Nephron (organoid): ENCODE results near the gene TBXAS1.

Experiments
- H3K27ac Mint-ChIP-seq, 3 experiments: 2 replicates each; pipeline ENCODE4 v1.8.0; 2020; ENCODE audit warnings: mixed read lengths in 3 of 3, mild to moderate bottlenecking in 2 of 3, moderate library complexity in 1 of 3
- H3K27me3 Mint-ChIP-seq: 2 replicates; pipeline ENCODE4 v1.8.0; 2021; ENCODE audit warnings: low read depth, mild to moderate bottlenecking, moderate library complexity, mixed read lengths
- H3K36me3 Mint-ChIP-seq: 2 replicates; pipeline ENCODE4 v1.8.0; 2020; ENCODE audit warnings: low read depth, mixed read lengths
- H3K4me1 Mint-ChIP-seq: 2 replicates; pipeline ENCODE4 v1.8.0; 2020; ENCODE audit warnings: mixed read lengths
- H3K4me3 Mint-ChIP-seq, 3 experiments: 2 replicates each; pipeline ENCODE4 v1.8.0; 2020; ENCODE audit warnings: mild to moderate bottlenecking in 3 of 3, mixed read lengths in 3 of 3, moderate library complexity in 2 of 3
- H3K9me3 Mint-ChIP-seq: 2 replicates; pipeline ENCODE4 v1.8.0; 2020; ENCODE audit warnings: mixed read lengths
- TF ChIP-seq, protein P1 (sequence below), 3 experiments: fragments of 200-600 bp; sonication (generic); IDR thresholded peaks; one replicate each; pipeline ENCODE4 v1.5.0; 2021; ENCODE audit warnings: antibody characterized with exemption in 3 of 3; ENCODE audit not compliant: unreplicated experiment in 3 of 3

Gene TBXAS1

DNA sequence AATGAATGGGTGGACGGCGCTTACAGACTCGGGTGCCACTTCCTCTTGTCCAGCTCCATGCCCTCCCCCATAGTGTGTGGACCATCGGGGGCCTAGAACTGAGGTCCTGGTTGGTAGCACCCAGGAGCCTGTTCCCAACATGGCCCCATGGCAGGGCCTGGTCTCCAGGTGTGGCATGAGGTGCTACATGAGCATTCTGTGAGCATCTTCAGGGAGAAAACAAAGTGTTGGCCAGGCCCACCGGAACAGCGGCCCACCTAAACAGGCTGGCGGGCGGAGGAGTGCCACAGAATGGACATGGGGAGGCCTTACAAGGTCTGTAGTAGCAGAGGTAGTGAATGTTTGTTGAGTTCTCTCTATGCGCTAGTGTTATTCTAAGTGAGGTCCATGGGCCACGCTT is 156.7 kb downstream of the TBXAS1 start:
- Mint-ChIP-seq H3K36me3 (no peaks in the 10 kb centered on the region), H3K27me3 (no peaks in the 10 kb centered on the region), H3K27ac (no peak overlapping the region), H3K9me3 (no peaks in the 10 kb centered on the region), H3K4me3 (no peak overlapping the region), H3K4me1 (peaks cover 7% of the 10 kb centered on the region)
- TF ChIP-seq, protein P1, sequence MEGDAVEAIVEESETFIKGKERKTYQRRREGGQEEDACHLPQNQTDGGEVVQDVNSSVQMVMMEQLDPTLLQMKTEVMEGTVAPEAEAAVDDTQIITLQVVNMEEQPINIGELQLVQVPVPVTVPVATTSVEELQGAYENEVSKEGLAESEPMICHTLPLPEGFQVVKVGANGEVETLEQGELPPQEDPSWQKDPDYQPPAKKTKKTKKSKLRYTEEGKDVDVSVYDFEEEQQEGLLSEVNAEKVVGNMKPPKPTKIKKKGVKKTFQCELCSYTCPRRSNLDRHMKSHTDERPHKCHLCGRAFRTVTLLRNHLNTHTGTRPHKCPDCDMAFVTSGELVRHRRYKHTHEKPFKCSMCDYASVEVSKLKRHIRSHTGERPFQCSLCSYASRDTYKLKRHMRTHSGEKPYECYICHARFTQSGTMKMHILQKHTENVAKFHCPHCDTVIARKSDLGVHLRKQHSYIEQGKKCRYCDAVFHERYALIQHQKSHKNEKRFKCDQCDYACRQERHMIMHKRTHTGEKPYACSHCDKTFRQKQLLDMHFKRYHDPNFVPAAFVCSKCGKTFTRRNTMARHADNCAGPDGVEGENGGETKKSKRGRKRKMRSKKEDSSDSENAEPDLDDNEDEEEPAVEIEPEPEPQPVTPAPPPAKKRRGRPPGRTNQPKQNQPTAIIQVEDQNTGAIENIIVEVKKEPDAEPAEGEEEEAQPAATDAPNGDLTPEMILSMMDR (IDR thresholded peaks at IDR 0.05; ENCODE audit: unreplicated experiment in 3 of 3), result no peak

- peaks cover 20% of the 10 kb centered on the region for H3K4me1 Mint-ChIP-seq
- H3K36me3 Mint-ChIP-seq, result no peaks in the 10 kb centered on the region
- TF ChIP-seq, protein P1 (IDR thresholded peaks at IDR 0.05; ENCODE audit: unreplicated experiment in 3 of 3), result peak in 1 of 3 experiments; percentile 20
- no peaks in the 10 kb centered on the region for H3K27me3 Mint-ChIP-seq
- peak overlapping the region in 2 of 3 experiments; percentile 9 to 10 for H3K27ac Mint-ChIP-seq
- H3K4me3 Mint-ChIP-seq, result no peak overlapping the region
- no peaks in the 10 kb centered on the region for H3K9me3 Mint-ChIP-seq
These were observed 158.8 kb downstream of the TBXAS1 start for GRCh38 chr7:139987691-139988516.

DNA sequence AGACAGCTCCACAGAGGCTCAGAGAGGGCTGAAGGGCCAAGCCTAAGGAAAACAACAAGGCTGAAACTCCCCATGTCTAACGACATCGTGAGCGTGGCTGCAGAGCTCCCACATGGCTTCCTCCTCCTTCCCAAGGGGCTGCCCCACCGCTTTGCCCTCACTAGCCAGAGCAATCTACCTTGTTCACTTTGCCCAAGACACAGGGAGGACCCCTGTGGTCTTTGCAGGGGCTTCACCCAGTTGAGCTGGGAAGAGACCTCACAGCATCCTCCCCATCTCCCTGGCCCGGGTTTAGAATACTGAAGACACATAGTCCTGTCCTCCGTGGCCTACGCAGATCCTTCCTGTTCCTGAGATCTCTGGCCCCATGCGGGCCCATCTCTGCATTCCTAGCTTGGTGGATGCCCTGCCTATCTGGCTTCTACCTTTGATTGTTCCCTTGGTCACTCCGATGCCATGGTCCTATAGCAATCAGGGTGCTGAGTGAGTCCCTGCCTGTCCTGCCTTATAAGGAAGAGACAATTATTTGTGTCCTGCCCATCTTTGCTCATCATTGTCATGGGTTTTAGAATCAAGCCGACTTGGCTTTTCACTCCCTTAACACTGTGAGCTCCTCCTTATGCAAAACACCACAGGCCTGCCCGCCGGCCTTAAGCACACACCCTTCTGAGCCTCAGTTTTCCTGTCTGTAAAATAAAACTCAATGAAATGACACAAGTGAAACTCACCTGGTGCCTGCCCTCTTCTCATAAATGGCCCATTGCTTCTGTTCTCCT is 160.5 kb downstream of the TBXAS1 start:
- TF ChIP-seq, protein P1 (IDR thresholded peaks at IDR 0.05; ENCODE audit: unreplicated experiment in 3 of 3), result no peak

DNA sequence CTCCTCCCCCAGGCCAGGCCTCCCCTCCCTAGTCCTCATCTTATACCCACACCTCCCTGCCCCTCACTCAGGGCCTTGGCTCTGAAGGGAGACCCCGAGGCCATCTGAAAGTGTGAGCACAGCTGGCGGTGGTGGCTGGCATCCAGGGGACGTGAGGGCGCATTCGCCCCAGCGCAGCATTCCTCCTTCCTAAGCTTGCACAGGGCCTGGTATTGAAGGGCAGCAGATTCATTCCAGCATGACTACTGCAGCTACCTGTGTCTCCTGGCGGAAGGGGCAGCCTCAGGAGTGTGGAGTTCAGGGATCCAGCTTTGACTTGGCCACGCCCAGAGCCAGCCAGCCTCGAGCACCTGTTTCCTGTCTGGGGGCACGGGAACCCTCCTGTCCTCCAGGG is 161.1 kb downstream of the TBXAS1 start:
- Mint-ChIP-seq H3K36me3 (no peaks in the 10 kb centered on the region), H3K27ac (peak overlapping the region in 2 of 3 experiments; percentile 16 to 42), H3K4me1 (peaks cover 30% of the 10 kb centered on the region), H3K27me3 (peaks cover 3% of the 10 kb centered on the region), H3K9me3 (no peaks in the 10 kb centered on the region), H3K4me3 (no peak overlapping the region)
- TF ChIP-seq, protein P1 (IDR thresholded peaks at IDR 0.05; ENCODE audit: unreplicated experiment in 3 of 3), result no peak

More for the DNA sequence above, 160.5 kb downstream of the TBXAS1 start:
- Mint-ChIP-seq H3K36me3 (no peaks in the 10 kb centered on the region), H3K9me3 (no peaks in the 10 kb centered on the region), H3K4me1 (peaks cover 24% of the 10 kb centered on the region), H3K27ac (peak overlapping the region; percentile 42 to 59 (median 51)), H3K4me3 (no peak overlapping the region), H3K27me3 (peaks cover 3% of the 10 kb centered on the region)

GRCh38 chr7:139990571-139991268 is 161.7 kb downstream of the TBXAS1 start:
- H3K4me3 Mint-ChIP-seq, result no peak overlapping the region
- peaks cover 36% of the 10 kb centered on the region for H3K4me1 Mint-ChIP-seq
- TF ChIP-seq, protein P1 (IDR thresholded peaks at IDR 0.05; ENCODE audit: unreplicated experiment in 3 of 3), result no peak
- no peaks in the 10 kb centered on the region for H3K9me3 Mint-ChIP-seq
- H3K27me3 Mint-ChIP-seq, result peaks cover 3% of the 10 kb centered on the region
- peak overlapping the region; percentile 27 to 84 (median 65) for H3K27ac Mint-ChIP-seq
- H3K36me3 Mint-ChIP-seq, result no peaks in the 10 kb centered on the region
